NCI-H748 (cell line): Measurements from ENCODE around the gene CCDC127.
"Not testable (repeated sequence)": the region's sequence is repeated elsewhere in the genome, so short reads cannot be mapped to it uniquely, and the experiment has no call there.

ENCODE experiments used
- DNase-seq: peaks from one replicate; lab custom pipeline; 2025; ENCODE audit not compliant: unreplicated experiment; lab: John Stamatoyannopoulos, UW

Gene CCDC127

DNA sequence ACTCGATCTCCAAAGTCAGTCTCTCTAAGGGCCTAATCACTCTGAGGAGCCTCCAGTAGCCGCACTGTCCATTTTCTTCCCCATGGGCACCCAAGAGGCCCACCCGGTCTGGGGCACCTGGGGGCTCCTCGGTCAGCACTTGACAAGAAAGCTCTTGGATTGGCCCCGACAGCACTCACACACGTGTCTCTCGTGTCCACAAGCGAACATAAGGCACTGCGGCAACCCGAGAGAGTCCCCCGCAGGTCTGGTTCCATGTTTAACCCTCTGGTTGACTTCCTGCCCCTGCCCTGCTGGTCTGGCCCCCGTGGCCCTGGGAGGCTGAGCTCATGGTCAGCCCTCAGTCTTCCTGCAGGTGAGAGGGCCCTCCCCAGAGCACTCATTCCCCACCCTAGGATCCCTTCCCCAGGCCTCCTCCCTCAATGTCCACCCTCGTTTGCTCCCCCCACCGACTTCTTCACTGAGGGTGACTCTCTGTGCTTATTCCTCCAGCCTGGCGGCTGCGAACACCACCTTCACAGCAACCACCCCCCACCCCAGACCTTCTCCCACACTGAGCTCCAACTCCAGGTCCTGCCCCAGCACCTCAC is 43.0 kb downstream of the CCDC127 start:
- no peak for DNase-seq

DNA sequence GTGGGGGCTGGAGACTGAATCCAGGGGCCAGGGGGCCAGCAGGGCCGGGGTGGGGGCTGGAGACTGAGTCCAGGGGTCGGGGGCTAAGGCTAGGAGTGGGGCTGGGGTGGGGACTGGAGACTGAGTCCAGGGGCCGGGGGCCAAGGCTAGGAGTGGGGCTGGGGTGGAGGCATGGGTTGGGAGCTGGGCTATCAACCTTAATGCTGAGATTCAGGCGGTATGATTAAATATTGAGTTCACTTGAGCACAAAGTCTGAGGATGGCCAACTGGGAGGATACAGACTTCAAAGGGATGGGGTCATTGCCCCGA is 43.7 kb downstream of the CCDC127 start:
- DNase-seq: no peak

DNA sequence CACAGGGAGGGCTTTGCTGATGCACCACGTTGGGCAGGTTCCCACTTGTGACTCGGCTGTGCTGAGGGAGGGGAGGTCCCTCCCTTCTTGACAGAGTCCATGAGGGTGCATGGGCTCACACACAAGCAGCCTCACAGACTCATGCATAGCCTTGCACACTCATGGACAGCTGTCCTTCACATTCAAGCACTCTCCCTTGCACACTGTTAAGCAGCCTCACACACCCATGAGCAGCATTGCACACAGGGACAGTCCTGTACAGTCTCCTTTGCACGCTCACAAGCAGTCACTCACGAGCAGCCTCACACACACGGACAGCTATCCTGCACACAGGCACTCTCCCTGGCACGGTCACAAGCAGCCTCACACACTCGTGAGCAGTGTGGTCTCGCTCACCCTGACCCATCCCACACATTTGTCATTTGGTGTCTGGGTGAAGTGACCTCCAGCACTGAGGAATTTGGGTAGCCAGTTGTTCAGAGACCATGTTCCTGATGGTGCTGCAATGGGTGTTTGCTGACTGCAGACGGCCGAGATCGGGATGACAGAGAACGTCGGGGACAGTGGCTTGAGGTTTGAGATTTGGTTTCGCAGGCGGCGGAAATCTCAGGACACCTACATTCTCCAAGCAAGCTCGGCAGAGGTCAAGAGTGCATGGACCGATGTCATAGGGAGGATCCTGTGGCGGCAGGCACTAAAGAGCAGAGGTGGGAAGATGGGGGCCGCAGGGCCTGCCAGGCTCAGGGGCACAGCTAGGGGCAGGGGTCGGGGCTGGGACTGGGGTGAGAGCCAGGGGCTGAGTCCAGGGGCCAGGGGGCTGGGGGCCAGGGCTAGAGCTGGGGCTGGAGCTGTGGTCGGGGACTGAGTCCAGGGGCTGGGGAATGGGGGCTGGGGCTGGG is 44.3 kb downstream of the CCDC127 start:
- DNase-seq: no peak

DNA sequence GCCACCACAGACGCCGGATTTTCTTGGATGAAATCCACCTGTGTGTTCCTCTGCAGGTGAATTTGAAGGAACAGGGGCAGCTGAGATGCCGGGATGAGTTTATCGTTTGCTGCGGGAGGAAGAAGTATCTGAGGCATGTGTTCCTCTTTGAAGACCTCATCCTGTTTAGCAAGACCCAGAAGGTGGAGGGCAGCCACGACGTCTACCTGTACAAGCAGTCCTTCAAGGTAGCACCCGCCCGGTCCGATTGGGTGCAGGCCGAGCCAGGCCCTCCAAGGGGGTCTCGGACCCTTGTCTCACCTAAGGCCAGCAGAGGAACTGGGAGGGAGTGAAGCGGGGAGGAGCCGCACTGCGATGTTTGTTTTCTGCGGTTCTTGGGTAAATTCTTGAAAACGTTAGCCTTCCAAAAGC is 45.1 kb downstream of the CCDC127 start:
- no peak for DNase-seq

DNA sequence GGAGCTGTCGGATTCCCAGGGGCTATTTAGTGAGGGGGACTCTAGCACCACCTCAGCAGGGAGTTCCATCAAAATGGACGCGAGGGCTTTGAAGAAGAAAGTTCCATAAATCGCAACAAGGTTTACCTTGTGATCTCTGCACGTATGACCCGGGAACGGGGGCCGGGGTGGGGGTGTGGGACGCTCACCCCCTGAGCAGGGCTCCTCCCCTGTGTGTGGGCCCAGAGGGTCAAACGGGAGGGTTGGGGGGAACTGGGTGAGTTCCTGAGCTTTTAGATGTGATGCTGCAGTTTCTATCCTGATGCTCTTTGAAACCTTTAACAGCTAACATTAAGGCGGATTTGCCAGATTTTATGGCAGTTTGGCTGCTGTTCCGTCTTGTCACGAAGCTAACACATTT is 45.5 kb downstream of the CCDC127 start:
- DNase-seq: no peak

DNA sequence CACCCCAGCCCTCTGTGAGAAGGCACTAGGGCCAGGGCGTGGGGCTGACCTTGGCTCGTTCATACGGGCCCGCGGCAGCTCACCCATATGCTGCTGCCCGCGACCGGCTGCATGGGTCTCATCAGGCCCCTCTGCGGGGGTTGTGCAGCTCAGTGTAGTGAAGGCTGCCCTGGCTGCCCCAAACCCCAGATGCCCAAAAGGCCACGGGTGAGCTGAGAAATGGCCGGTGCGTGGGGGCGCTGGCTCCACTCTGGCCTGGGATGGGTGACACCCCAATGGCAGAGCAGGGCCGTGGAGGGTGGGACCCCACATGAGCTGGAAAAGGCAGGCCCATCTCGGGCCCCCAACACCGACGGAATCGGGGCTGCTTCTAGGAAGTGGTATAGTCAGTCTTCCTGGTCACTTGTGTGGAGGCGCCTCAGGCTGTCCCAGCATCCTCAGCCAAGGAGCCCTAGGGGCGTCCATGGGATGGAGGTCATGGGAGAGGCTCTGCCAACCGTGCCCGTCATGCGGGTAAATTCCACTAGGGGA is 46.1 kb downstream of the CCDC127 start:
- no peak for DNase-seq

DNA sequence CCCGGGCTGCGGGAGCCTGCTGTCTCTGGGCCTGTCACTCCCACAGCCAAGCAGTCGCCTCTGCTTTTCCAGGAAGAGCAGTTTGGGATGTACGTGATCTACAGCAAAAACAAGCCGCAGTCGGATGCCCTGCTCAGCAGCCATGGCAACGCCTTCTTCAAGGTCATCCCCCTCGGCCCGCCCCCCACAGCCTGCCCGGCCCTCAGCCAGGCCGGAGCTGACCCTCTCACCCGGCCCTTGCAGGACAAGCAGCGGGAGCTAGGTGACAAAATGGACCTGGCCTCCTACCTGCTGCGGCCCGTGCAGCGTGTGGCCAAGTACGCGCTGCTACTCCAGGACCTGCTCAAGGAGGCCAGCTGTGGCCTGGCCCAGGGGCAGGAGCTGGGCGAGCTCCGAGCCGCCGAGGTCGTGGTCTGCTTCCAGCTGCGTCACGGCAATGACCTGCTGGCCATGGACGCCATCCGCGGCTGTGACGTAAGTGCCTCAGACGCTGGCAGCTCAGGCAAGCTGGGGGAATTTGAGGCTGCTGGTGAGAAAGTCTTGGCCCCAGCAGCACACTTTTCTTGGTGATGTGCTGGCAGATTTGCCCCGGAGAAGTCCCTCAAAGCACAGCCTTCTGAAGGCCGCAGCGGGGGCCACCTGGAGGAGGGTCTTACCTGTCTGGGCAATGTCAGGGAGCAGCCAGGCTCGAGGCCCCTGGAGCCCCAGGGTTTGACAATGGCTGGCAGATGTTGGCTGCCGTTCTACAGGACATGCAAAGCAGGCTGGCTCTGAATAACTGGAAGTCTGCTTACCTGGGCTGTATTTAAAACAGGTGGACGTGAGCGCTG is 46.8 kb downstream of the CCDC127 start:
- no peak for DNase-seq

DNA sequence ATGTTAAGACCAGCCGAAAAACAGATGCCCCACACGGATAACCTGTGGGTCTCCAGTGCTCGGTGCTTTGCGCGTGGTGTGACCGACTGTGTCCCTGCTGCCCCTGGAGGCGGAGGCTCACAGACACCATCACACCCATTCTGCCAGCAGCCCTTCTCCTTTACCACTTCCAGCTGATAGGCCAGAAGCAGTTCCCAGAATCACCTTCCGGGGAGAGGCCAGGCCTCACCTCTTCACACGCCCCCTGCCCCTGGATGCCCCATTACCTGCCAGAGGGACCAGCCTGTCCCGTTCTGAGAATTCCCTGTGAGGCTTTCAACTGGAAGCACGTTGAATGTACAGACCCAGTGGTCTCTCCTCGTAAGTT is 48.2 kb downstream of the CCDC127 start:
- DNase-seq: no peak

DNA sequence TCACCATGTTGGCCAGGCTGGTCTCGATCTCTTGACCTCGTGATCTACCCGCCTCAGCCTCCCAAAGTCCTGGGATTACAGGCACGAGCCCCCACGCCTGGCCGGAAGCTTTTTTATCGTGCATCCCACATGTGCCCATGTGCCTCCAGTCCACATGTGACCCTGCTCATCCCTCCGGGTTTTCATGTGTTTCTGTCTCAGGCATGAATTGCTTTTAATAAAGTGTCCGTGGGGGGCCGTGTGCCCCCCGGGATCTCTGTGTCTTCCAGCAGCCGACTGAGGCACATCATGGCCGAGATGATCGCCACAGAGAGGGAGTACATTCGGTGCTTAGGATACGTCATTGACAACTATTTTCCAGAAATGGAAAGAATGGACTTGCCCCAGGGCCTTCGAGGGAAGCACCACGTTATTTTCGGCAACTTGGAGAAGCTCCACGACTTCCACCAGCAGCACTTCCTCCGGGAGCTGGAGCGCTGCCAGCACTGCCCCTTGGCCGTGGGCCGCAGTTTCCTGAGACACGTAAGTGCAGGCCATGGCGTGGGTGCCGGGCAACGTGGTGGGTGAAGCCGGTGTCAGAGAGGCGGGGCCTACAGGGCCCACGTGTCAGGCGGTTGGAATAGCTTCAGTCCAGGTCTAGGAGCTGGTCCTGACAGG is 48.8 kb downstream of the CCDC127 start:
- DNase-seq: no peak

DNA sequence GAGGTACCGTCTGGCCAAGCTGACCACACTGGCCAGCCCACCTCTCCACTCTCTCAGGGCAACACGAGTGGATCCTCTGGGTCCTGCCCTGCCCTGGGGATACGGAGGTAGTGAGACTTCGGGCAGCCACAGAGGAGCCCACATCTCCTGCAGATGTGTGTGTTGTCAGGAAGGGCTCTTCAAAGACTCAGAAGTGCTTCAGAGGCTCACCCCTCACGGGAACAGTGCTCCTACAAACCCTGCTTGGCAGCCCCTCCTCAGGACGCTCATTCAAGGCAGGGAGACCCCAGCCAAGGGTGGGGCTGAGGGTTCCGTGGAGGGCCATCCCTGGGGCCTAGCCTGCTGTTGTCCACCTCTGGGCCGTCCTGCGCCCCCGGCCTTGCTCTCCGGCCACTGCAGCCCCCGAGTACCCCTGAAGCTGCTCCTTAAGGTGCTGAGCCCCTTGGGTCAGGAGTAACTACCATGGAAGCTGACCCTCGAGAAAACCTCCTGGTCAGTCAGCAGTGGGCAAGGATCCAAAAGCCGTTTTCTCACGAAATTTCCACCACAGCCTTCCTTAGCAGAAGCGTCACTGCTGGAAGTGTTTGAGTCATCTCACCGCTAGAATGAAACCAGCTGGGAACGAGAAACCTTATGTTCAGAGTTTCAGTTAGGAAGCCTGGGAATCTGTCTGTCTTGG is 49.8 kb downstream of the CCDC127 start:
- DNase-seq: no peak

DNA sequence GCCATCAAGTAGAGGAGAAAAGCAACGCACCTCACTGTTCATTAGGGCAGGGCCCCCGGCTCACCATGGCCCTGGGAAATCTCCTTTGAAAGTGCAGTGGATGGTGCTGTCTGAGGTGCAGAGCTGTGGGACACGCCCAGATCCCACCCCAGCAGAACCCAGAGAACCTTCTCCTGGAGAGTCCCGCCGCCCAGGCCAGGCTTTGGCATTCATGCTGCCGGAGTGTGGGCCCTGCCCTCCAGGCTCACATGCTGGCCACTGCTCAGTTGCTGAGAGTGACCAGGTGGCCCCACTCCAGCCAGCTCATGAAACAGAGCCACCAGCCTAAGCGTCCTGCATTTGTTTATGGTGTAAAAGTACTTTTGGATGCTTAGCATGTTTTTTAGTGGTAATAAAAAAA is 50.4 kb downstream of the CCDC127 start:
- no peak for DNase-seq

DNA sequence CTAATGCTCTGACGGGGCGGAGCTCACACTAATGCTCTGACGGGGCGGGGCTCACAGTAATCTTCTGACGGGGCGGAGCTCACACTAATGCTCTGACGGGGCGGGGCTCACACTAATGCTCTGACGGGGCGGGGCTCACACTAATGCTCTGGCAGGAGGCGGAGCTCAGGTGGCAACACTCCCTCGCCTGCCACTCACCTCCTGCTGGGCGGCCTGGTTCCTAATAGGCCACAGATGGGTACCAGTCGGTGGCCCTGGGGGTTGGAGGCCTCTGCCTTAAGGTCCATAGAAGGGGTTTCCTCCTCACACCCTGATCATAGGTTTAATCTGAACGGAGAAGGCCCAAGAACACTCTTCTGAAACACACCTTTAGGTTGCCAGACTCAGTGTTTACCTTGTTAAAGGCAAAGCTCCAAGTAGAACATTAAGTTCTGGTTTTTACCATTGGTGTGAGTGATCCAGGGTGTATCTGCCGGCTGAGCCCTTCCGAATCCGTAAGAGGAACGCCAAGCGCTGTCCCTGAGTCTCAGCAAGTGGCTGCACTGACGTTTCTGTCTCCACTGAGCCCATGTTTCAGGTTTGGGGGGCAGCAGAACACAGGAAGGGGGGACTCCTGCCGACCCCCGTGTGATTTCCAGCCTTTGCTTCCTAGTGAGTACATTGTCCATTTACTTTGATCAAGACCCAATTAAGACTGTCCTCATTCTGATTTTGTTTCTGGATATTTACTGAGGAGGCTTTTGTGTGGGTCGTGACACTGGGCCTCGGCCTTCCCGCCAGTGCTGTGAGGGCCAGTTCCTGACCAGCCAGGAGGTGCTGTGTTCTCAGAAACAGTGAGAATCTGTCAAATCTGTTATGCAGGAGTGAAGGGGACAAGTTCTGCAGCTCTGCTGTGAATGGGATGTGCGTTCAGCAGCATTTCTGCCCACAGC is 51.2 kb downstream of the CCDC127 start:
- DNase-seq: no peak

DNA sequence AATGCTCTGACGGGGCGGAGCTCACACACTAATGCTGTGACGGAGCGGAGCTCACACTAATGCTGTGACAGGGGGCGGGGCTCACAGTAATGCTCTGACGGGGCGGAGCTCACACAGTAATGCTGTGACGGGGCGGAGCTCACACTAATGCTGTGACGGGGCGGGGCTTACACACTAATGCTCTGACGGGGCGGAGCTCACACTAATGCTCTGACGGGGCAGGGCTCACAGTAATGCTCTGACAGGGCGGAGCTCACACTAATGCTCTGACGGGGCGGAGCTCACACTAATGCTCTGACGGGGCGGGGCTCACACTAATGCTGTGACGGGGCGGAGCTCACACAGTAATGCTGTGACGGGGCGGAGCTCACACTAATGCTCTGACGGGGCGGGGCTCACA is 53.2 kb downstream of the CCDC127 start:
- not testable (repeated sequence) for DNase-seq

DNA sequence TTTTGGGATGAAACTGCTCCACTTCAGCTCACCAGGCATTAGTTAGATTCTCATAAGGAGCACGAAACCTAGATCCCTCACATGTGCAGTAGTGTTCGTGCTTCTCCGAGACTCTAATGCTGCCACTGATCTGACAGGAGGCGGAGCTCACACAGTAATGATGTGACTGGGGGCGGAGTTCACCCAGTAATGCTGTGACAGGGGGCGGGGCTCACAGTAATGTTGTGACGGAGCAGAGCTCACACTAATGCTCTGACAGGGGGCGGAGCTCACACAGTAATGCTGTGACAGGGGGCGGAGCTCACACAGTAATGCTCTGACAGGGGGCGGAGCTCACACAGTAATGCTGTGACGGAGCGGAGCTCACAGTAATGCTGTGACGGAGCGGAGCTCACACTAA is 53.7 kb downstream of the CCDC127 start:
- no peak for DNase-seq

DNA sequence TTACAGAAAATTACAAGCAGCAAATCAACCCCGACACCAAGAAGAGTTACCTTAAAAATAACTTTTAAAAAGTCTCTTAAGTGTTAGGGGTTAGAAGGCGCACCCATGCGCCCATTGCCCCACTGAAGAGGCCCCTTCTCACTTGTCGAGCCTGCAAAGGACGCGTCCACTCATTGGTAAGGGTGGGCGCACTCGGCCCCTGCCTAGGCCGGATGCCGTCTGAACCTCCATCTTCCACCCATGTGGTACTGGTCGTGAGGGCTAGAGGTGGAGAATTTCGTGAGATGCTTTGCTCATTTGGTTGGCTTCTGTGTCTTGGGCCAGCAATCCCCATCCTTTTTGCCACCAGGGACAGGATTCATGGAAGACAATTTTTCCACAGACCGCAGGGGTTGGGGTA is 54.1 kb downstream of the CCDC127 start:
- no peak for DNase-seq

DNA sequence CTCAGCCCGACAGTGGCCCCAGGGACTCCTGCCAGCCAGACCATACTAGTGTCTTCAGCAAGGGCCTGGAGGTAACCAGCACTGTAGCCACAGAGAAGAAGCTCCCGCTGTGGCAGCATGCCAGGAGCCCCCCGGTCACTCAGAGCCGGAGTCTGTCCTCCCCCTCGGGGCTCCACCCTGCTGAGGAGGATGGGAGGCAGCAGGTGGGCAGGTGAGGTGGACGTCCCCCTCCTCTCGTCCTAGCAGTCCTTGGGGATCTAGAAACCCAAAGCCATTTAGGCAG is 54.7 kb downstream of the CCDC127 start:
- no peak for DNase-seq

DNA sequence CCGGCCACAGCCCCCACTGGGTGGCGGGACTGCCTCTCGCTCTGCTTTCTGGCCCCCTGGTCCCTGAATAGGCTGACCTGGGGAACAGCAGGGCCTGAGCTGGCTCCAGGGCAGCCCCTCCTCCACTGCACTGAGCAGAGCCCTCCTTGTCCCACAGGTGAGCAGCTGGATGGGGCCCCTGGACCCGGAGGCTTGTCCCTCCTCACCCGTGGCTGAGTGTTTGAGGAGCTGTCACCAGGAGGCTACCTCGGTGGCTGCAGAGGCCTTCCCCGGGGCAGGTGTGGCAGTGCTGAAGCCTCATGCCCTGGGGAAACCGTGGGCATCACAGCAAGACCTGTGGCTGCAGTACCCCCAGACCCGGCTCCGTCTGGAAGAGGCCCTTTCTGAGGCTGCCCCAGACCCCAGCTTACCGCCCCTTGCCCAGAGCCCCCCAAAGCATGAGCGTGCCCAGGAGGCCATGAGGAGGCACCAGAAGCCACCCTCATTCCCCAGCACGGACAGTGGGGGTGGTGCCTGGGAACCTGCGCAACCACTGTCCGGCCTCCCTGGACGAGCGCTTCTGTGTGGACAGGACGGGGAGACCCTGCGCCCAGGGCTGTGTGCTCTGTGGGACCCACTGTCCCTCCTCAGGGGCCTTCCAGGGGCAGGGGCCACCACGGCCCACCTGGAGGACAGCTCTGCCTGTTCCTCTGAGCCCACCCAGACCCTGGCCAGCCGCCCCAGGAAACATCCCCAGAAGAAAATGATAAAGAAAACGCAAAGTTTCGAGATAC is 55.2 kb downstream of the CCDC127 start:
- DNase-seq: no peak

DNA sequence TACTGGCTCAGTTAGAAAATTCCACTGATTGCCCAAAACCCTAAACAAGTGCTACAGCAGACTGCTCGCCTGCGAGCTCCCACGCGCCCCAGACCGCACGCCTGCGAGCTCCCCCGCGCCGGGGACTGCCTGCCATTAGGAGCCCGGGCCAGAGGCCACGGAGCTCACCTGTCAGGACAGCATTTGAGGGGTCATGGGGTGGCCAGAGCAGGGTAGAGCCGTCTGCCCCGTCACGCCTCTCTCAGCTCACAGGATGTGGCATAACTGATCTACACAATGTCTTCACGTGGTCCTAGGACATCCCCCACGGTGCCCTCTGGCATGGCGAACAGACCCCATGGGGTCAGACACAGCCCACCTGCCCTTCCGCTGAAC is 55.8 kb downstream of the CCDC127 start:
- DNase-seq: no peak

DNA sequence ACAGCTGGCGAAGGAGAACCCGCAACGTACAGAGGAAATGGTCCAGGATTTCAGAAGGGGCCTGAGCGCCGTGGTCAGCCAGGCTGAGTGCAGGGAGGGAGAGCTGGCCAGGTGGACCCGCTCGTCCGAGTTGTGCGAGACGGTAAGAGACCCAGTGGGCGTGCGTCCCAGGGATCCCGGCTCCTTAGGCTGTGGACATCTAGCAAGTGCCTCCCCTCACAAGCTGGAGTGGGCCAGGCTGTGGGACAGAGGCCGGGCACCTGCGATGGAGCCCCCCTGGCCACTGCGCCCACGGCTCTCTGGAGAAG is 56.2 kb downstream of the CCDC127 start:
- no peak for DNase-seq
